NB4 (cell line): ENCODE measurements around the gene MTF1.

ENCODE experiments used
- CTCF ChIP-seq: IDR thresholded peaks from one replicate; pipeline ENCODE4 v1.5.1; 2012; ENCODE audit warnings: low read depth, low read length
- MAX ChIP-seq: IDR thresholded peaks from 2 replicates; pipeline ENCODE4 v1.6.1; 2011; ENCODE audit warnings: low read depth, low read length
- MYC ChIP-seq: IDR thresholded peaks from 2 replicates; pipeline ENCODE4 v1.6.1; 2011; ENCODE audit warnings: low read depth, low read length
- POLR2A ChIP-seq: IDR thresholded peaks from 2 replicates; pipeline ENCODE4 v1.6.1; 2011; ENCODE audit warnings: mild to moderate bottlenecking; ENCODE audit not compliant: insufficient read length; ENCODE audit errors: extremely low read depth

GRCh38 chr1:37822906-37823815 is 36.2 kb downstream of the MTF1 start:
- TF ChIP-seq MYC = no peak
- no peak for TF ChIP-seq POLR2A
- no peak for TF ChIP-seq CTCF
- no peak for TF ChIP-seq MAX
